Vagina (tissue), 2 donors: ENCODE results near the gene EIF4E1B. TPM values are rescaled to one million over a fixed set of nuclear protein-coding genes. Genes with fewer than 3 reads are reported as not detected.

ENCODE experiments used
- DNase-seq, 2 donors: peaks; one replicate each; pipeline ENCODE4 v3.0.0-alpha.2; 2017; ENCODE audit errors: extremely low spot score in 2 of 2
- H3K27ac ChIP-seq: fragments of 200-600 bp; sonication (generic); one replicate; pipeline ENCODE4 v1.5.1; 2019
- H3K27me3 ChIP-seq: fragments of 200-600 bp; sonication (generic); one replicate; pipeline ENCODE4 v1.5.1; 2019
- H3K36me3 ChIP-seq, 2 donors: fragments of 200-600 bp; sonication (generic); one replicate each; pipeline ENCODE4 v1.5.1; 2017 to 2019
- H3K4me1 ChIP-seq: fragments of 200-600 bp; sonication (generic); one replicate; pipeline ENCODE4 v1.5.1; 2019
- H3K4me3 ChIP-seq, 2 donors: fragments of 200-600 bp; sonication (generic); 1 replicate in 1 of 2; 2 replicates in 1 of 2; pipeline ENCODE4 v1.5.1; 2016 to 2019
- H3K9me3 ChIP-seq: fragments of 200-600 bp; sonication (generic); one replicate; pipeline ENCODE4 v1.5.1; 2019
- CTCF ChIP-seq, 3 experiments: fragments of 450-650 bp in 2 of 3; fragments of 200-600 bp in 1 of 3; sonication (generic) in 1 of 3; IDR thresholded peaks; one replicate each; pipeline ENCODE4 v1.5.1; 2017 to 2019; ENCODE audit warnings: antibody characterized with exemption in 3 of 3, mild to moderate bottlenecking in 2 of 3, moderate library complexity in 2 of 3
- POLR2A ChIP-seq, 2 donors: fragments of 450-650 bp; IDR thresholded peaks; one replicate each; pipeline ENCODE4 v1.6.1; 2017; ENCODE audit warnings: antibody characterized with exemption in 2 of 2, mild to moderate bottlenecking in 2 of 2, moderate library complexity in 2 of 2
- POLR2AphosphoS5 ChIP-seq, 2 donors: sonication (generic); formaldehyde crosslinking; IDR thresholded peaks; one replicate each; pipeline ENCODE4 v1.9.0; 2017; ENCODE audit warnings: antibody characterized with exemption in 2 of 2, mild to moderate bottlenecking in 2 of 2, low read depth in 1 of 2; ENCODE audit not compliant: insufficient read depth in 1 of 2
- intact Hi-C: fragments of 100-400 bp; cut with DNase I; formaldehyde crosslinking; loops from one replicate; pipeline ENCODE4 v1.15.1; 2023
- total RNA-seq: library from RNA; depleted of rRNA; stranded (reverse); fragments of >200 nt; gene quantifications from one replicate; pipeline ENCODE4 v1.2.3, GENCODE V29; 2016

The EIF4E1B gene
- total RNA-seq, 1 donor from 2014 or later, result not detected

DNA sequence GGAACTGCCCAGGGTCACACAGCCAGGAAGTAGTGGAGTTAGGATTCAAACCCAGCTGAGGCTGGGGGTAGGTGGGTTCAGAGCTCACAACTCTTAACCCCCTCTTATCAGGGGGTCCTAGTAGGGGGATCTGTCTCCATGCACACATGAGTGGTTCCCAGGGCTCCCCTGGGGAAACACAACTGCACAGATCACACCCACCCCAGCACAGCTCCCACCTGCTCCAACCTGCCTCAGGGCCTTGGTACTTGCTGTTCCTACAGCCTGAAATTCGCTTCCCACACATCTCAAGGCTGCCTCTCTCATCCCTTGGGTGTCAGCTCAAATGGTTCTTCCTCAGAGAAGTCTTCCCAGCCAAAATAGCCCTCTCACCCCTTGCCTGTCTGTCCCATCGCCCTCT lies 5.0 kb upstream of the EIF4E1B start:
- intact Hi-C loops, result no loop called here

GRCh38 chr5:176625966-176626875 lies 4.3 kb upstream of the EIF4E1B start:
- peaks cover 14% of the 10 kb centered on the region for H3K4me1 ChIP-seq
- H3K27me3 ChIP-seq, result no peaks in the 10 kb centered on the region
- H3K27ac ChIP-seq, result no peak overlapping the region
- DNase-seq, result no peak
- no peaks in the 10 kb centered on the region for H3K36me3 ChIP-seq
- no peak overlapping the region for H3K4me3 ChIP-seq
- intact Hi-C loops, result no loop called here
- no peaks in the 10 kb centered on the region for H3K9me3 ChIP-seq
- no peak for TF ChIP-seq POLR2AphosphoS5 (IDR thresholded peaks at IDR 0.05; ENCODE audit: insufficient read depth in 1 of 2, low read depth in 1 of 2)
- TF ChIP-seq CTCF (IDR thresholded peaks at IDR 0.05), result no peak
- TF ChIP-seq POLR2A (IDR thresholded peaks at IDR 0.05), result no peak

More for the DNA sequence above, 5.0 kb upstream of the EIF4E1B start:
- TF ChIP-seq POLR2AphosphoS5 (IDR thresholded peaks at IDR 0.05; ENCODE audit: insufficient read depth in 1 of 2, low read depth in 1 of 2), result no peak
- no peak for TF ChIP-seq CTCF (IDR thresholded peaks at IDR 0.05)
- no peak for TF ChIP-seq POLR2A (IDR thresholded peaks at IDR 0.05)
- DNase-seq, result no peak
- Histone ChIP-seq H3K9me3 (no peaks in the 10 kb centered on the region), H3K36me3 (no peaks in the 10 kb centered on the region), H3K4me3 (no peak overlapping the region), H3K27me3 (no peaks in the 10 kb centered on the region), H3K27ac (no peak overlapping the region), H3K4me1 (peaks cover 14% of the 10 kb centered on the region)

DNA sequence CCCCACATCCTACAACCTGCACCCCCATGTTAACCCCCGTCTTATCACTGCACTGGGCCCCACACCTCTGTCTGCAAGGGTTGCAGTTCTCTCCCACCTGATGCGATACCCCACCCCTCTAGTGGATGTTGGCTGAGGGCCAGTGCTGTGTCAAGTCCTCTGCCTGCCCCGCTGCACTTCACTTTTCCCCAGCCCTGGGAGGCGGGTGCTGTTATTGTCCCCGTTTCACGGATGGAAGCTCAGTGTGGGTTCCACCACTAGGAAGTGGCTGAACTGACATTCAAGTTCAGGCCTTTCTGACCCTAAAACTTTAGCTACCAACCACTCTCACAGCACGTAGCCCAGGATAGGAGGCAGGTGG lies 3.6 kb upstream of the EIF4E1B start:
- no peak overlapping the region for H3K4me3 ChIP-seq
- DNase-seq, result no peak
- no peak overlapping the region for H3K27ac ChIP-seq
- no peaks in the 10 kb centered on the region for H3K9me3 ChIP-seq
- no peak for TF ChIP-seq CTCF (IDR thresholded peaks at IDR 0.05)
- no peak for TF ChIP-seq POLR2AphosphoS5 (IDR thresholded peaks at IDR 0.05; ENCODE audit: insufficient read depth in 1 of 2, low read depth in 1 of 2)
- TF ChIP-seq POLR2A (IDR thresholded peaks at IDR 0.05), result no peak
- H3K27me3 ChIP-seq, result no peaks in the 10 kb centered on the region
- intact Hi-C loops, result no loop called here
- peaks cover 14% of the 10 kb centered on the region for H3K4me1 ChIP-seq
- no peaks in the 10 kb centered on the region for H3K36me3 ChIP-seq

DNA sequence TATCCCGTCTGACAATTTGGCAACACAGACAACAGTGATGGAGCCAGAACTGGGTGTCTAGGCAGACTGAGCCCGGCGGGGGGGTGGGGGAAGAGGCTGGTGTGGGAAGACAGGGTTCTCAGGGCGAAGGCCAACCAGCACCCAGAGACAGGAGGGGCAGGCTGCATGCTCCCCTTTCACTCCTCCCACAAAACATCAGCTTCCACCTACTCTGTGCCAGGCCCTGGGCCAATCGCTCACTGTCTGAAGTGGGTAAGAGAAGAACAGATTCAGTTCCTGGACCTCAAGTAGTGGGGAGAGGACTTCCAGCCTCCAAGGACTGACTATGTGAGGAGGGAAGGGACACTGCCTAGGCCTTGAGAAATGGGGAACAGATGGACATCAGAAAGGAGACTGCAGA lies 2.9 kb upstream of the EIF4E1B start:
- H3K27me3 ChIP-seq, result no peaks in the 10 kb centered on the region
- H3K4me3 ChIP-seq, result no peak overlapping the region
- DNase-seq, result no peak
- no peaks in the 10 kb centered on the region for H3K9me3 ChIP-seq
- H3K27ac ChIP-seq, result no peak overlapping the region
- H3K4me1 ChIP-seq, result peaks cover 14% of the 10 kb centered on the region
- no peak for TF ChIP-seq POLR2A (IDR thresholded peaks at IDR 0.05)
- no peak for TF ChIP-seq CTCF (IDR thresholded peaks at IDR 0.05)
- no peak for TF ChIP-seq POLR2AphosphoS5 (IDR thresholded peaks at IDR 0.05; ENCODE audit: insufficient read depth in 1 of 2, low read depth in 1 of 2)
- no peaks in the 10 kb centered on the region for H3K36me3 ChIP-seq
- intact Hi-C loops, result no loop called here
